Measurements from ENCODE around the gene TRMT61A.

TRMT61A gene

GRCh38 chr14:103574707-103575285 is 45.8 kb downstream of the TRMT61A start:
- DNase-seq = no peak

GRCh38 chr14:103576371-103577024 is 47.5 kb downstream of the TRMT61A start:
- peak; percentile 76 for DNase-seq

GRCh38 chr14:103578401-103579075 is 49.5 kb downstream of the TRMT61A start:
- no peak for DNase-seq

GRCh38 chr14:103581206-103581605 is 52.2 kb downstream of the TRMT61A start:
- no peak for DNase-seq

GRCh38 chr14:103581954-103582703 is 53.1 kb downstream of the TRMT61A start:
- DNase-seq = no peak

- peak; percentile 9 for DNase-seq
Measured at GRCh38 chr14:103584326-103584915, 55.4 kb downstream of the TRMT61A start.

Measured in NCI-H774 (cell line).